CD4-positive, alpha-beta memory T cell (primary cell): ENCODE results near the gene RHOU. TPM values are rescaled to one million over a fixed set of nuclear protein-coding genes. Genes with fewer than 3 reads are reported as not detected.
A peak's percentile ranks its signal among the peaks of the same experiment; 100 is the strongest.

Experiments used
- CTCF ChIA-PET: fragments of 350-600 bp; sonication (Branson Sonifier 250); formaldehyde crosslinking; loops from one replicate; lab custom pipeline; 2021; ENCODE audit warnings: inconsistent platforms; ENCODE audit not compliant: partially characterized antibody; lab: Charles Lee
- POLR2A ChIA-PET: fragments of 350-600 bp; sonication (Branson Sonifier 250); formaldehyde crosslinking; loops from one replicate; lab custom pipeline; 2021; ENCODE audit not compliant: partially characterized antibody; lab: Charles Lee
- DNase-seq, 5 donors: peaks; one replicate each; pipeline versions ENCODE4 v3.0.0 to v3.0.0-alpha.2; 2020 to 2022; ENCODE audit warnings: mixed read lengths in 1 of 5
- H3K27ac ChIP-seq: one replicate; pipeline ENCODE4 v1.7.0; 2013; ENCODE audit warnings: low read depth, low read length
- H3K27me3 ChIP-seq: 2 replicates; pipeline ENCODE4 v1.7.0; 2013; ENCODE audit warnings: mild to moderate bottlenecking, low read length, moderate library complexity; ENCODE audit not compliant: insufficient read depth
- H3K36me3 ChIP-seq: 2 replicates; pipeline ENCODE4 v1.7.0; 2013; ENCODE audit warnings: mild to moderate bottlenecking, low read length, moderate library complexity; ENCODE audit not compliant: insufficient read depth
- H3K4me1 ChIP-seq: 2 replicates; pipeline ENCODE4 v1.7.0; 2013; ENCODE audit warnings: mild to moderate bottlenecking, low read length, moderate library complexity; ENCODE audit not compliant: insufficient read depth
- H3K4me3 ChIP-seq, 2 donors: one replicate each; pipeline ENCODE4 v1.7.0; 2013; ENCODE audit warnings: low read length in 2 of 2, mild to moderate bottlenecking in 1 of 2
- H3K9me3 ChIP-seq, 2 donors: one replicate each; pipeline ENCODE4 v1.7.0; 2013; ENCODE audit warnings: low read length in 2 of 2, control low read depth in 1 of 2; ENCODE audit not compliant: control insufficient read depth in 1 of 2
- H3K27ac Mint-ChIP-seq, 7 donors: one replicate each; pipeline ENCODE4 v1.8.0; 2020 to 2021; ENCODE audit warnings: mixed read lengths in 7 of 7, mild to moderate bottlenecking in 6 of 7, inconsistent platforms in 3 of 7, moderate library complexity in 3 of 7
- H3K27me3 Mint-ChIP-seq, 2 donors: one replicate each; pipeline ENCODE4 v1.8.0; 2020 to 2021; ENCODE audit warnings: mixed read lengths in 2 of 2
- H3K36me3 Mint-ChIP-seq, 2 donors: one replicate each; pipeline ENCODE4 v1.8.0; 2020 to 2021; ENCODE audit warnings: mixed read lengths in 2 of 2, inconsistent platforms in 1 of 2, mild to moderate bottlenecking in 1 of 2
- H3K4me1 Mint-ChIP-seq, 4 donors: one replicate each; pipeline ENCODE4 v1.8.0; 2020 to 2021; ENCODE audit warnings: mixed read lengths in 4 of 4, mild to moderate bottlenecking in 1 of 4
- H3K4me3 Mint-ChIP-seq, 8 donors: one replicate each; pipeline ENCODE4 v1.8.0; 2020 to 2021; ENCODE audit warnings: mixed read lengths in 8 of 8, mild to moderate bottlenecking in 7 of 8, moderate library complexity in 6 of 8, inconsistent platforms in 3 of 8
- H3K9me3 Mint-ChIP-seq, 8 donors: one replicate each; pipeline ENCODE4 v1.8.0; 2020 to 2021; ENCODE audit warnings: mixed read lengths in 8 of 8, mild to moderate bottlenecking in 5 of 8, inconsistent platforms in 3 of 8, moderate library complexity in 1 of 8
- intact Hi-C: fragments of 100-400 bp; cut with micrococcal nuclease; formaldehyde crosslinking; loops from one replicate; pipeline ENCODE4 v1.15.1; 2023
- polyA plus RNA-seq, 2 donors: library from polyadenylated mRNA; unstranded; fragments of 300-500 nt; fragmentation: Illumina TruSeq; gene quantifications; one replicate each; pipeline ENCODE4 v1.2.3, GENCODE V29; 2021
- total RNA-seq, 2 experiments: library from RNA; stranded (reverse); gene quantifications; one replicate each; pipeline ENCODE4 v1.2.3, GENCODE V29; 2021

RHOU gene
- total and polyA plus RNA-seq, 4 experiments from 2014 or later, result 0.29 to 4.1 (median 2.0) TPM

- Mint-ChIP-seq H3K4me1 (peaks cover 3 to 10% (median 9%) of the 10 kb centered on the region in 4 donors), H3K27me3 (no peaks in the 10 kb centered on the region), H3K4me3 (no peak overlapping the region), H3K27ac (peak overlapping the region in 1 of 7 donors; percentile 7), H3K9me3 (no peaks in the 10 kb centered on the region), H3K36me3 (no peaks in the 10 kb centered on the region)
- H3K4me1 ChIP-seq, result peaks cover 3% of the 10 kb centered on the region
- intact Hi-C loops, result no loop called here
- ChIA-PET POLR2A (no interaction called here), CTCF (no interaction called here)
- no peak for DNase-seq
- H3K36me3 ChIP-seq, result no peaks in the 10 kb centered on the region
- H3K9me3 ChIP-seq, result no peaks in the 10 kb centered on the region
- no peaks in the 10 kb centered on the region for H3K27me3 ChIP-seq
- H3K4me3 ChIP-seq, result no peak overlapping the region
- H3K27ac ChIP-seq, result no peak overlapping the region
These were observed 42.0 kb downstream of the RHOU start for GRCh38 chr1:228777236-228777635.

DNA sequence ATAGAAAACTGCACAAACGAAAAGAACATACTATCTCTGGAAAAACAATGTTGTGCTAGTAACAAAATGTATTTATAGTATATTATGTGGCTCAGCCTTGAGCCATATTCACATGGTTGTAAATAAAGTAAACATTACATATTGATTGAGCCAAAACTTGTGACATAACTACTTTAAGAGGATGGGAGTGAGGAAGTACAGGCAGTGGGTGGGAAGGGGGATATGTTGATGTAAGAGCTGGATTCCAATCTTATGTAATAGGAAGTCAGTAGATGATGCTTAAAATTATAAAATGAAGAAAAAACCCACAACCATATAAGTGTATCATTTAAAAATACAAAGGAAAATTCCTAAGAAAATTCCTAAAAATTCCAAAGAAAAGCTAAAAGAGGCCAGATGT lies 42.7 kb downstream of the RHOU start:
- ChIA-PET CTCF (no interaction called here), POLR2A (interaction anchor here (0.9 kb wide), 1 partner anchor 25 kb away, joined by 5 read pairs; no protein-coding TSS in a partner anchor)
- no peak overlapping the region for H3K4me3 Mint-ChIP-seq
- Histone ChIP-seq H3K9me3 (no peaks in the 10 kb centered on the region), H3K4me3 (no peak overlapping the region), H3K4me1 (peaks cover under 1% of the 10 kb centered on the region), H3K27ac (no peak overlapping the region), H3K36me3 (no peaks in the 10 kb centered on the region), H3K27me3 (no peaks in the 10 kb centered on the region)
- H3K36me3 Mint-ChIP-seq, result no peaks in the 10 kb centered on the region
- intact Hi-C loops, result no loop called here
- H3K9me3 Mint-ChIP-seq, result no peaks in the 10 kb centered on the region
- no peak overlapping the region for H3K27ac Mint-ChIP-seq
- H3K27me3 Mint-ChIP-seq, result no peaks in the 10 kb centered on the region
- no peak for DNase-seq
- H3K4me1 Mint-ChIP-seq, result peaks cover under 1 to 2% (median 2%) of the 10 kb centered on the region in 4 donors

DNA sequence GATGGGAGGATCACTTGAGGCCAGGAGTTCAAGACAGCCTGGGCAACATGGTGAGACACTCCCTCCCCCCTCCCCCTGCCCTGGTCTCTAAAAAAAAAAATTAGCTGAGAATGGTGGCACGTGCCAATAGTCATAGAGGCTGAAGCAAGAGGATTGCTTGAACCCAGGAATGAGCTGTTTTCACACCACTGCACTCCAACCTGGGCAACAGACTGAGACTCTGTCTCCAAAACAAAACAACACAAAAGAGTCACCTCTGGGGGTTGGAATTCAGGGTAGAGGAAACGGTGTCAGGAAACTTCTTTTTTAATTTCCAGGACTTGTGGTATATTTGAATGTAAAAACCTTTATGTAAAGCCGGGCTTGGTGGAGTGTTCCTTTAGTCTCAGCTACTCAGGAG lies 43.2 kb downstream of the RHOU start:
- no peaks in the 10 kb centered on the region for H3K36me3 ChIP-seq
- intact Hi-C loops, result no loop called here
- no peak overlapping the region for H3K27ac ChIP-seq
- H3K27me3 ChIP-seq, result no peaks in the 10 kb centered on the region
- H3K9me3 Mint-ChIP-seq, result no peaks in the 10 kb centered on the region
- no peak overlapping the region for H3K27ac Mint-ChIP-seq
- CTCF ChIA-PET, result no interaction called here
- no peaks in the 10 kb centered on the region for H3K27me3 Mint-ChIP-seq
- H3K4me3 Mint-ChIP-seq, result no peak overlapping the region
- no peaks in the 10 kb centered on the region for H3K4me1 ChIP-seq
- no peaks in the 10 kb centered on the region for H3K36me3 Mint-ChIP-seq
- DNase-seq, result no peak
- peaks cover 0 to 2% (median under 1%) of the 10 kb centered on the region in 4 donors for H3K4me1 Mint-ChIP-seq
- POLR2A ChIA-PET, result interaction anchor here (0.9 kb wide), 1 partner anchor 24 kb away, joined by 5 read pairs; no protein-coding TSS in a partner anchor
- no peak overlapping the region for H3K4me3 ChIP-seq
- no peaks in the 10 kb centered on the region for H3K9me3 ChIP-seq

- no peaks in the 10 kb centered on the region for H3K9me3 Mint-ChIP-seq
- CTCF ChIA-PET, result no interaction called here
- Histone ChIP-seq H3K9me3 (no peaks in the 10 kb centered on the region), H3K4me3 (no peak overlapping the region), H3K27me3 (no peaks in the 10 kb centered on the region), H3K4me1 (no peaks in the 10 kb centered on the region), H3K36me3 (no peaks in the 10 kb centered on the region), H3K27ac (no peak overlapping the region)
- H3K36me3 Mint-ChIP-seq, result no peaks in the 10 kb centered on the region
- POLR2A ChIA-PET, result interaction anchor here (0.9 kb wide), 1 partner anchor 24 kb away, joined by 5 read pairs; no protein-coding TSS in a partner anchor
- H3K27me3 Mint-ChIP-seq, result no peaks in the 10 kb centered on the region
- no peak for DNase-seq
- intact Hi-C loops, result no loop called here
- peaks cover 0 to 2% (median under 1%) of the 10 kb centered on the region in 4 donors for H3K4me1 Mint-ChIP-seq
- H3K4me3 Mint-ChIP-seq, result no peak overlapping the region
- H3K27ac Mint-ChIP-seq, result no peak overlapping the region
These were observed 43.7 kb downstream of the RHOU start for GRCh38 chr1:228778961-228779360.

GRCh38 chr1:228781161-228781808 lies 46.0 kb downstream of the RHOU start:
- H3K9me3 Mint-ChIP-seq, result no peaks in the 10 kb centered on the region
- CTCF ChIA-PET, result interaction anchor here (1.2 kb wide), 1 partner anchor 117 kb away, joined by 3 read pairs; no protein-coding TSS in a partner anchor
- no peaks in the 10 kb centered on the region for H3K9me3 ChIP-seq
- no peak overlapping the region for H3K27ac ChIP-seq
- DNase-seq, result no peak
- no peaks in the 10 kb centered on the region for H3K4me1 Mint-ChIP-seq
- no peaks in the 10 kb centered on the region for H3K36me3 Mint-ChIP-seq
- H3K4me3 ChIP-seq, result no peak overlapping the region
- POLR2A ChIA-PET, result no interaction called here
- H3K36me3 ChIP-seq, result no peaks in the 10 kb centered on the region
- H3K4me1 ChIP-seq, result no peaks in the 10 kb centered on the region
- no peak overlapping the region for H3K4me3 Mint-ChIP-seq
- H3K27ac Mint-ChIP-seq, result no peak overlapping the region
- H3K27me3 Mint-ChIP-seq, result no peaks in the 10 kb centered on the region
- H3K27me3 ChIP-seq, result no peaks in the 10 kb centered on the region
- intact Hi-C loops, result no loop called here

- DNase-seq, result no peak
- Histone ChIP-seq H3K27ac (no peak overlapping the region), H3K9me3 (no peaks in the 10 kb centered on the region), H3K27me3 (no peaks in the 10 kb centered on the region), H3K4me1 (no peaks in the 10 kb centered on the region), H3K36me3 (no peaks in the 10 kb centered on the region), H3K4me3 (no peak overlapping the region)
- H3K4me1 Mint-ChIP-seq, result no peaks in the 10 kb centered on the region
- no peaks in the 10 kb centered on the region for H3K36me3 Mint-ChIP-seq
- no peak overlapping the region for H3K27ac Mint-ChIP-seq
- H3K9me3 Mint-ChIP-seq, result no peaks in the 10 kb centered on the region
- H3K4me3 Mint-ChIP-seq, result no peak overlapping the region
- no peaks in the 10 kb centered on the region for H3K27me3 Mint-ChIP-seq
- ChIA-PET CTCF (no interaction called here), POLR2A (no interaction called here)
- intact Hi-C loops, result no loop called here
These were observed 46.8 kb downstream of the RHOU start for GRCh38 chr1:228781809-228782661.

GRCh38 chr1:228782662-228783417 lies 47.6 kb downstream of the RHOU start:
- H3K9me3 ChIP-seq, result no peaks in the 10 kb centered on the region
- intact Hi-C loops, result no loop called here
- no peak for DNase-seq
- H3K4me3 ChIP-seq, result no peak overlapping the region
- no peaks in the 10 kb centered on the region for H3K4me1 ChIP-seq
- Mint-ChIP-seq H3K9me3 (no peaks in the 10 kb centered on the region), H3K4me1 (no peaks in the 10 kb centered on the region), H3K36me3 (no peaks in the 10 kb centered on the region), H3K27ac (no peak overlapping the region), H3K27me3 (no peaks in the 10 kb centered on the region), H3K4me3 (no peak overlapping the region)
- no peaks in the 10 kb centered on the region for H3K36me3 ChIP-seq
- no peaks in the 10 kb centered on the region for H3K27me3 ChIP-seq
- CTCF ChIA-PET, result no interaction called here
- H3K27ac ChIP-seq, result no peak overlapping the region
- POLR2A ChIA-PET, result no interaction called here
